A673 (cell line): ENCODE measurements around the gene DPH1.

Experiments used
- CTCF ChIP-seq: fragments of 300-800, 200-600 bp; sonication (generic); conservative IDR thresholded peaks from 2 replicates; pipeline ENCODE4 v1.5.1; 2017; ENCODE audit warnings: low read depth, mild to moderate bottlenecking, antibody characterized with exemption, low read length, moderate library complexity, mixed read lengths
- EZH2 ChIP-seq: fragments of 200-600 bp; sonication (generic); IDR thresholded peaks from 2 replicates; pipeline ENCODE4 v1.6.1; 2017; ENCODE audit warnings: borderline replicate concordance, low read depth, mild to moderate bottlenecking, mixed read lengths, antibody characterized with exemption, low read length; ENCODE audit not compliant: poor library complexity, severe bottlenecking

GRCh38 chr17:1985093-1985492 lies 44.9 kb upstream of the DPH1 start:
- TF ChIP-seq CTCF: no peak
- TF ChIP-seq EZH2: no peak
